Prostate gland (tissue), 2 donors: ENCODE results near the gene NUP107.

Experiments used
- POLR2AphosphoS5 ChIP-seq: sonication (generic); formaldehyde crosslinking; IDR thresholded peaks from one replicate; pipeline ENCODE4 v1.6.1; 2017; ENCODE audit warnings: antibody characterized with exemption
- TF ChIP-seq, protein P1 (sequence below), 4 experiments: fragments of 200-600 bp in 2 of 4; fragments of 450-650 bp in 2 of 4; sonication (generic) in 2 of 4; IDR thresholded peaks; 1 replicate in 3 of 4; 2 replicates in 1 of 4; pipeline ENCODE4 v1.5.1; 2016 to 2019; ENCODE audit warnings: antibody characterized with exemption in 4 of 4, mild to moderate bottlenecking in 2 of 4, moderate library complexity in 2 of 4

DNA sequence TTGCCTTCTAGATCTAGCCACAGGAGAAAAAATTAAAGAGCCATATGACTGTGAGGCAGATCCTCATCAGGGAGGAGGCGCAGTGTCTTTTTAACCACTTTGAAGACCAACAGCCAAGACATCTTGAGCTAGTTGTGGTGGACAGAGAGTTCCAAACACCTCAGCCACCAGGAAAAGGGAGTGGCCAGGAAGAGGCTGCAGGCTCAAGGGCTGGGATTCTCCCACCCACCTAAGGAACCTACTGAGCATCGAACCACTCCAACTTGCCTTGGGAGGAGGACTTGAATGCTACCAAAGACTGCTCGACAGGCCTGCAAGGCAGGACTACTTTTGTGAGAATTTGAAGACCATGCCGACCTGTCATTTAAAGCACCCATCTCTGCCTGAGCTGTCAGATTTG, 106.7 kb downstream of the NUP107 start:
- TF ChIP-seq POLR2AphosphoS5: no peak
- TF ChIP-seq, protein P1, sequence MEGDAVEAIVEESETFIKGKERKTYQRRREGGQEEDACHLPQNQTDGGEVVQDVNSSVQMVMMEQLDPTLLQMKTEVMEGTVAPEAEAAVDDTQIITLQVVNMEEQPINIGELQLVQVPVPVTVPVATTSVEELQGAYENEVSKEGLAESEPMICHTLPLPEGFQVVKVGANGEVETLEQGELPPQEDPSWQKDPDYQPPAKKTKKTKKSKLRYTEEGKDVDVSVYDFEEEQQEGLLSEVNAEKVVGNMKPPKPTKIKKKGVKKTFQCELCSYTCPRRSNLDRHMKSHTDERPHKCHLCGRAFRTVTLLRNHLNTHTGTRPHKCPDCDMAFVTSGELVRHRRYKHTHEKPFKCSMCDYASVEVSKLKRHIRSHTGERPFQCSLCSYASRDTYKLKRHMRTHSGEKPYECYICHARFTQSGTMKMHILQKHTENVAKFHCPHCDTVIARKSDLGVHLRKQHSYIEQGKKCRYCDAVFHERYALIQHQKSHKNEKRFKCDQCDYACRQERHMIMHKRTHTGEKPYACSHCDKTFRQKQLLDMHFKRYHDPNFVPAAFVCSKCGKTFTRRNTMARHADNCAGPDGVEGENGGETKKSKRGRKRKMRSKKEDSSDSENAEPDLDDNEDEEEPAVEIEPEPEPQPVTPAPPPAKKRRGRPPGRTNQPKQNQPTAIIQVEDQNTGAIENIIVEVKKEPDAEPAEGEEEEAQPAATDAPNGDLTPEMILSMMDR (IDR thresholded peaks at IDR 0.05): no peak
